Measurements from ENCODE around the gene APOBEC3C.
"Not testable (repeated sequence)": the region's sequence is repeated elsewhere in the genome, so short reads cannot be mapped to it uniquely, and the experiment has no call there.

APOBEC3C gene

DNA sequence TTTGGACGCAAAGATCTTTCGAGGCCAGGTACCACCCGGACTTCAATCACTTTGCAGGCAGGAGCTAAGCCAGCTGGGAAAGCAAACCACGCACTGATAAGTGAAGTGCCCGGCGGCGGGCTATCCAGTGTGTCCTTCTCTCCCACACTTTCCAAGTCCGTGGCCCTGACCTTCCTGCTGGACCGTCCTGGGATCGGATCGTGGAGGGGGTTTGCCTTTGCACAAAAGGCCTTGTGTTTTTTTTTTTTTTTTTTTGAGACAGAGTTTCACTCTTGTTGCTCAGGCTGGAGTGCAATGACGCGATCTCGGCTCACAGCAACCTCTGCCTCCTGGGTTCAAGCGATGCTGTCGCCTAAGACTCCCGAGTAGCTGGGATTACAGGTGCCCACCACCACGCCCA lies 29.0 kb downstream of the APOBEC3C start:
- DNase-seq; H3K9me3 ChIP-seq (ENCODE audit: control extremely low read depth in 1 of 5, control insufficient read depth in 4 of 5, insufficient read depth in 2 of 5, low read depth in 1 of 5, low read length in 4 of 5); H3K27ac ChIP-seq (ENCODE audit: insufficient read depth in 1 of 2, low read depth in 1 of 2, low read length in 2 of 2, poor library complexity in 1 of 2, severe bottlenecking in 2 of 2); H3K27me3 ChIP-seq (replicated peaks in 2 of 5; ENCODE audit: control insufficient read depth in 4 of 5, insufficient read depth in 5 of 5, low read length in 4 of 5); POLR2A ChIA-PET; H3K4me3 ChIP-seq (ENCODE audit: control insufficient read depth in 1 of 7, extremely low read depth in 1 of 7, insufficient read depth in 4 of 7, low read depth in 2 of 7, low read length in 6 of 7): not testable (repeated sequence)
- 97% methylated on average over 6 of the region's 18 CpGs for WGBS (ENCODE audit: insufficient coverage)
- Histone ChIP-seq H3K36me3 (ENCODE audit: control insufficient read depth in 4 of 4, insufficient read depth in 4 of 4, low read length in 3 of 4) (peaks cover 0 to 14% (median 4%) of the 10 kb centered on the region in 4 experiments), H3K4me1 (ENCODE audit: control extremely low read depth in 1 of 4, control insufficient read depth in 4 of 4, insufficient read depth in 4 of 4, low read length in 3 of 4) (peaks cover 0 to 28% (median 22%) of the 10 kb centered on the region in 4 experiments)
- CTCF ChIA-PET: interaction anchor here (0.8 kb wide), 1 partner anchor 273 kb away, joined by 3 read pairs; no protein-coding TSS in a partner anchor

DNA sequence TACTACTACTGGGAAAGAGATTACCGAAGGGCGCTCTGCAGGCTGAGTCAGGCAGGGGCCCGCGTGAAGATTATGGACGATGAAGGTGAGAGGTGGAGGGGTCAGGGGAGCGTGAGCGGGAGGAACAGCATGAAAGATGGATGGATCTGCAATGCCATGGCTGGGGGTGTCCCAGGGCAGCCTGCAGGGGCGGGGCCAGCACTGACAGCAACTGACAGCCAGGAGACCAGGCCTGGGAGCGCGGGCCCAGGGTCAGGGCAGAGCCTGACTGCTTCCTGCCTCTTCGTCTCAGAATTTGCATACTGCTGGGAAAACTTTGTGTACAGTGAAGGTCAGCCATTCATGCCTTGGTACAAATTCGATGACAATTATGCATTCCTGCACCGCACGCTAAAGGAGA lies 31.1 kb downstream of the APOBEC3C start:
- WGBS (ENCODE audit: insufficient coverage): 98% methylated on average over 7 of the region's 14 CpGs
- H3K36me3 ChIP-seq (ENCODE audit: control insufficient read depth in 4 of 4, insufficient read depth in 4 of 4, low read length in 3 of 4): peaks cover 0 to 14% (median 4%) of the 10 kb centered on the region in 4 experiments
- H3K4me3 ChIP-seq (ENCODE audit: control insufficient read depth in 1 of 7, extremely low read depth in 1 of 7, insufficient read depth in 4 of 7, low read depth in 2 of 7, low read length in 6 of 7); H3K27ac ChIP-seq (ENCODE audit: insufficient read depth in 1 of 2, low read depth in 1 of 2, low read length in 2 of 2, poor library complexity in 1 of 2, severe bottlenecking in 2 of 2); DNase-seq; CTCF ChIA-PET; POLR2A ChIA-PET; H3K9me3 ChIP-seq (ENCODE audit: control extremely low read depth in 1 of 5, control insufficient read depth in 4 of 5, insufficient read depth in 2 of 5, low read depth in 1 of 5, low read length in 4 of 5); H3K27me3 ChIP-seq (replicated peaks in 2 of 5; ENCODE audit: control insufficient read depth in 4 of 5, insufficient read depth in 5 of 5, low read length in 4 of 5): not testable (repeated sequence)
- peaks cover 0 to 20% (median 16%) of the 10 kb centered on the region in 4 experiments for H3K4me1 ChIP-seq (ENCODE audit: control extremely low read depth in 1 of 4, control insufficient read depth in 4 of 4, insufficient read depth in 4 of 4, low read length in 3 of 4)

DNA sequence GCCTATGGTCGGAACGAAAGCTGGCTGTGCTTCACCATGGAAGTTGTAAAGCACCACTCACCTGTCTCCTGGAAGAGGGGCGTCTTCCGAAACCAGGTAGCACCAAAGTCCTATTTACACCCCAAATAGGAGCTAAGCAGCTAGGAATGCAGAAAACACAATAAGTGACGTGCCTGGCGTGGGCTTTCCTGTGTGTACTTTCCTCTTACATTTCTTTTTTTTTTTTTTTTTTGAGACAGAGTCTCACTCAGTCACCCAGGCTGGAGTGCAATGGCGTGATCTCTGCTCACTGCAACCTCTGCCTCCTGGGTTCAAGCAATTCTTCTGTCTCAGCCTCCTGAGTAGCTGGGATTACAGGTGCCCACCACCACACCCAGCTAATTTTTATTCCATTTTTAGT lies 35.4 kb downstream of the APOBEC3C start:
- CTCF ChIA-PET; H3K4me1 ChIP-seq (ENCODE audit: control extremely low read depth in 1 of 4, control insufficient read depth in 4 of 4, insufficient read depth in 4 of 4, low read length in 3 of 4); H3K36me3 ChIP-seq (ENCODE audit: control insufficient read depth in 4 of 4, insufficient read depth in 4 of 4, low read length in 3 of 4); DNase-seq; H3K9me3 ChIP-seq (ENCODE audit: control extremely low read depth in 1 of 5, control insufficient read depth in 4 of 5, insufficient read depth in 2 of 5, low read depth in 1 of 5, low read length in 4 of 5); H3K27ac ChIP-seq (ENCODE audit: insufficient read depth in 1 of 2, low read depth in 1 of 2, low read length in 2 of 2, poor library complexity in 1 of 2, severe bottlenecking in 2 of 2); H3K4me3 ChIP-seq (ENCODE audit: control insufficient read depth in 1 of 7, extremely low read depth in 1 of 7, insufficient read depth in 4 of 7, low read depth in 2 of 7, low read length in 6 of 7); H3K27me3 ChIP-seq (replicated peaks in 2 of 5; ENCODE audit: control insufficient read depth in 4 of 5, insufficient read depth in 5 of 5, low read length in 4 of 5); POLR2A ChIA-PET: not testable (repeated sequence)
- 96% methylated on average over 7 of the region's 7 CpGs for WGBS (ENCODE audit: insufficient coverage)

DNA sequence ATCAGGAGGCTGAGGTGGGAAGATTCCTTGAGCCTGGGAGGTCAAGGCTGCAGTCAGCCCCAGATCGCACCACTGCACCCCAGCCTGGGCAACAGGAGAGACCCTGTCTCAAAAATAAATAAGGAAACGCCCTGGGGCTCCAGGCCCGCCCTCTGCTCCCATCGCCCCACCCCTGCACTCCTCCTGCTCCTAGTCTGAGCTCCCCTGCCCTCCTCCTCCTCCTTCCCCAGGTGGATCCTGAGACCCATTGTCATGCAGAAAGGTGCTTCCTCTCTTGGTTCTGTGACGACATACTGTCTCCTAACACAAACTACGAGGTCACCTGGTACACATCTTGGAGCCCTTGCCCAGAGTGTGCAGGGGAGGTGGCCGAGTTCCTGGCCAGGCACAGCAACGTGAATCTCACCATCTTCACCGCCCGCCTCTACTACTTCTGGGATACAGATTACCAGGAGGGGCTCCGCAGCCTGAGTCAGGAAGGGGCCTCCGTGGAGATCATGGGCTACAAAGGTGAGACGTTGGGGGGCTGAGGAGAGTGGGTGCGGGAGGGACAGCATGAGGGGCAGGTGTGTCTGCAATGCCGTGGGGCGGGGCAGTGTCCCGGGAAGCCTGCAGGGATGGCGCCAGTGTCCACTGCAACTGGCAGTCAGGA lies 37.9 kb downstream of the APOBEC3C start:
- H3K4me1 ChIP-seq (ENCODE audit: control extremely low read depth in 1 of 4, control insufficient read depth in 4 of 4, insufficient read depth in 4 of 4, low read length in 3 of 4); H3K36me3 ChIP-seq (ENCODE audit: control insufficient read depth in 4 of 4, insufficient read depth in 4 of 4, low read length in 3 of 4); H3K4me3 ChIP-seq (ENCODE audit: control insufficient read depth in 1 of 7, extremely low read depth in 1 of 7, insufficient read depth in 4 of 7, low read depth in 2 of 7, low read length in 6 of 7); CTCF ChIA-PET; DNase-seq; H3K27ac ChIP-seq (ENCODE audit: insufficient read depth in 1 of 2, low read depth in 1 of 2, low read length in 2 of 2, poor library complexity in 1 of 2, severe bottlenecking in 2 of 2); POLR2A ChIA-PET; H3K27me3 ChIP-seq (replicated peaks in 2 of 5; ENCODE audit: control insufficient read depth in 4 of 5, insufficient read depth in 5 of 5, low read length in 4 of 5): not testable (repeated sequence)
- WGBS (ENCODE audit: insufficient coverage): 97% methylated on average over 12 of the region's 18 CpGs
- peaks cover 0 to 12% (median 0%) of the 10 kb centered on the region in 5 experiments for H3K9me3 ChIP-seq (ENCODE audit: control extremely low read depth in 1 of 5, control insufficient read depth in 4 of 5, insufficient read depth in 2 of 5, low read depth in 1 of 5, low read length in 4 of 5)

DNA sequence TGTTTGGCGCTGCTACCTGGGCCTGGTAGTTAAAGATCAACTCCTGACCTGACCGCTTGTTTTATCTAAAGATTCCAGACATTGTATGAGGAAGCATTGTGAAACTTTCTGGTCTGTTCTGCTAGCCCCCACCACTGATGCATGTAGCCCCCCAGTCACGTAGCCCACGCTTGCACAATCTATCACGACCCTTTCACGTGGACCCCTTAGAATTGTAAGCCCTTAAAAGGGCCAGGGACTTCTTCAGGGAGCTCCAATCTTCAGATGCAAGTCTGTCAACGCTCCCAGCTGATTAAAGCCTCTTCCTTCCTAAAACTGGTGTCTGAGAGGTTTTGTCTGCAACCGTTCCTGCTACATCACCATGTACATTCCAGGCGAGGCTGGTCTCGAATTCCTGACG lies 41.6 kb downstream of the APOBEC3C start:
- Histone ChIP-seq H3K36me3 (ENCODE audit: control insufficient read depth in 4 of 4, insufficient read depth in 4 of 4, low read length in 3 of 4) (no peaks in the 10 kb centered on the region), H3K27ac (ENCODE audit: insufficient read depth in 1 of 2, low read depth in 1 of 2, low read length in 2 of 2, poor library complexity in 1 of 2, severe bottlenecking in 2 of 2) (no peak overlapping the region), H3K9me3 (ENCODE audit: control extremely low read depth in 1 of 5, control insufficient read depth in 4 of 5, insufficient read depth in 2 of 5, low read depth in 1 of 5, low read length in 4 of 5) (peaks cover 0 to 12% (median 0%) of the 10 kb centered on the region in 5 experiments), H3K4me3 (ENCODE audit: control insufficient read depth in 1 of 7, extremely low read depth in 1 of 7, insufficient read depth in 4 of 7, low read depth in 2 of 7, low read length in 6 of 7) (no peak overlapping the region), H3K4me1 (ENCODE audit: control extremely low read depth in 1 of 4, control insufficient read depth in 4 of 4, insufficient read depth in 4 of 4, low read length in 3 of 4) (peaks cover 0 to 5% (median 1%) of the 10 kb centered on the region in 4 experiments), H3K27me3 (replicated peaks in 2 of 5; ENCODE audit: control insufficient read depth in 4 of 5, insufficient read depth in 5 of 5, low read length in 4 of 5) (no peaks in the 10 kb centered on the region)
- WGBS (ENCODE audit: insufficient coverage): 98% methylated on average over 10 of the region's 11 CpGs
- peak in 2 of 3 donors; percentile 7 to 19 for DNase-seq
- ChIA-PET CTCF (no interaction called here), POLR2A (no interaction called here)

DNA sequence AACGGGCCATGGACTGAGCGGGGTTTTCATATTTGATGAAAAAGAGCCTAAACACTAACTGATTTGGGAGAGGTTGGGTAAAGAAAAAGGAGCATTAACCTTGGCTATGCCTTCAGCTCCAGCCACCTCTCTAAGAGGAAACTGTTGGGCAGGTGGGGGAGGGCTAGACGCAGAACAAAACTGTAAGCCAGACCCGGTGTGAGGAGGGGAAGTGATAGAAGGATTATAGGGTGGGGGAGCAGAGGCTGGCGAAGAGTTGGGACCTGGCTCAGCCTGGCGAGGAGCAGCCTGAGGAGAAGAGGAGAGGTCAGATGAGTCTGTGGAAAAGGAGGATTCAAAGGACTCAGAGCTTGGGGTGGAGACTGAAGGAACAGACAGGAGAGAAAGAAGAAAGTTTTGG lies 47.2 kb downstream of the APOBEC3C start:
- POLR2A ChIA-PET; H3K4me3 ChIP-seq (ENCODE audit: control insufficient read depth in 1 of 7, extremely low read depth in 1 of 7, insufficient read depth in 4 of 7, low read depth in 2 of 7, low read length in 6 of 7); H3K27me3 ChIP-seq (replicated peaks in 2 of 5; ENCODE audit: control insufficient read depth in 4 of 5, insufficient read depth in 5 of 5, low read length in 4 of 5); CTCF ChIA-PET; H3K36me3 ChIP-seq (ENCODE audit: control insufficient read depth in 4 of 4, insufficient read depth in 4 of 4, low read length in 3 of 4); H3K9me3 ChIP-seq (ENCODE audit: control extremely low read depth in 1 of 5, control insufficient read depth in 4 of 5, insufficient read depth in 2 of 5, low read depth in 1 of 5, low read length in 4 of 5); H3K27ac ChIP-seq (ENCODE audit: insufficient read depth in 1 of 2, low read depth in 1 of 2, low read length in 2 of 2, poor library complexity in 1 of 2, severe bottlenecking in 2 of 2): not testable (repeated sequence)
- H3K4me1 ChIP-seq (ENCODE audit: control extremely low read depth in 1 of 4, control insufficient read depth in 4 of 4, insufficient read depth in 4 of 4, low read length in 3 of 4): peaks cover 0 to 14% (median 6%) of the 10 kb centered on the region in 4 experiments
- peak in 2 of 3 donors; percentile 37 to 50 for DNase-seq
- WGBS (ENCODE audit: insufficient coverage): 38% methylated on average over 6 of the region's 6 CpGs

DNA sequence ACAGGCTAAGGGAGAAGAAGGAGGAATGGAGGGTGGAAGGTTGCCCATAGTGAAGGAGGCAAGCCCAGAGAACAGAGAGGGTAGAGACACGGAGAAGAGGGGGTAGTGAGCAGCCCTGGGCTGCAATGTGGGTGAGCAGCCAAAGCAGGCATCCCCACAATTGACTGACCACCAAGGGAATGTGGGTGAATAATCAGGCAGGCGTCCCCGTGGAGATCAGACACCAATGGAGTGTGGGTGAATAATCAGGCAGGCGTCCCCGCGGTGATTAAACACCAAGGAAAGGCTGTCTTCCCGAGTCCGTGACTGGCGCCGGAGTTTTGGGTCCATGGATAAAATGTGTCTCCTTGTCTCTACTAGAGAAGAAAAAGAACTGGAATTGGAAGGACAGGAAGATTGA lies 47.9 kb downstream of the APOBEC3C start:
- H3K9me3 ChIP-seq (ENCODE audit: control extremely low read depth in 1 of 5, control insufficient read depth in 4 of 5, insufficient read depth in 2 of 5, low read depth in 1 of 5, low read length in 4 of 5); DNase-seq; H3K4me3 ChIP-seq (ENCODE audit: control insufficient read depth in 1 of 7, extremely low read depth in 1 of 7, insufficient read depth in 4 of 7, low read depth in 2 of 7, low read length in 6 of 7); H3K27me3 ChIP-seq (replicated peaks in 2 of 5; ENCODE audit: control insufficient read depth in 4 of 5, insufficient read depth in 5 of 5, low read length in 4 of 5); CTCF ChIA-PET; H3K27ac ChIP-seq (ENCODE audit: insufficient read depth in 1 of 2, low read depth in 1 of 2, low read length in 2 of 2, poor library complexity in 1 of 2, severe bottlenecking in 2 of 2); POLR2A ChIA-PET; H3K36me3 ChIP-seq (ENCODE audit: control insufficient read depth in 4 of 4, insufficient read depth in 4 of 4, low read length in 3 of 4): not testable (repeated sequence)
- peaks cover 0 to 18% (median 8%) of the 10 kb centered on the region in 4 experiments for H3K4me1 ChIP-seq (ENCODE audit: control extremely low read depth in 1 of 4, control insufficient read depth in 4 of 4, insufficient read depth in 4 of 4, low read length in 3 of 4)
- 89% methylated on average over 9 of the region's 10 CpGs for WGBS (ENCODE audit: insufficient coverage)
